Head of caudate nucleus (tissue), 42 donors: ENCODE results near the gene STK4.
"Not testable (repeated sequence)": the region's sequence is repeated elsewhere in the genome, so short reads cannot be mapped to it uniquely, and the experiment has no call there.

Experiments used
- DNase-seq, 42 donors: peaks; one replicate each; pipeline versions ENCODE4 v3.0.0 to v3.0.0-alpha.2; 2020 to 2021; ENCODE audit warnings: mixed read lengths in 7 of 42
- intact Hi-C: fragments of 100-400 bp; cut with DNase I; formaldehyde crosslinking; loops from one replicate; pipeline ENCODE4 v1.15.0; 2022

The STK4 gene

GRCh38 chr20:45016089-45016671, 49.9 kb downstream of the STK4 start:
- intact Hi-C loops, result no loop called here
- no peak for DNase-seq

GRCh38 chr20:45017281-45017680, 51.0 kb downstream of the STK4 start:
- intact Hi-C loops, result no loop called here

GRCh38 chr20:45017857-45018256, 51.5 kb downstream of the STK4 start:
- no peak for DNase-seq
- intact Hi-C loops, result no loop called here

More at GRCh38 chr20:45017281-45017680, 51.0 kb downstream of the STK4 start:
- DNase-seq, result no peak

- no peak for DNase-seq
- intact Hi-C loops, result no loop called here
Observed at GRCh38 chr20:45019027-45019761, 52.9 kb downstream of the STK4 start.

- intact Hi-C loops, result no loop called here
- no peak for DNase-seq
Observed at GRCh38 chr20:45019762-45020123, 53.4 kb downstream of the STK4 start.

- no peak for DNase-seq
- intact Hi-C loops, result no loop called here
Observed at GRCh38 chr20:45020236-45020886, 54.0 kb downstream of the STK4 start.

GRCh38 chr20:45021631-45022030, 55.3 kb downstream of the STK4 start:
- intact Hi-C loops, result no loop called here
- no peak for DNase-seq

- DNase-seq, intact Hi-C loops: not testable (repeated sequence)
Observed at GRCh38 chr20:45023140-45023539, 56.8 kb downstream of the STK4 start.

GRCh38 chr20:45028424-45029136, 62.3 kb downstream of the STK4 start:
- no peak for DNase-seq
- intact Hi-C loops, result no loop called here

GRCh38 chr20:45029884-45030283, 63.6 kb downstream of the STK4 start:
- intact Hi-C loops, result no loop called here
- no peak for DNase-seq

- no peak for DNase-seq
- intact Hi-C loops, result no loop called here
Observed at GRCh38 chr20:45032276-45032675, 66.0 kb downstream of the STK4 start.

- no peak for DNase-seq
- intact Hi-C loops, result no loop called here
Observed at GRCh38 chr20:45032781-45033180, 66.5 kb downstream of the STK4 start.

- intact Hi-C loops, result no loop called here
- no peak for DNase-seq
Observed at GRCh38 chr20:45034436-45034835, 68.1 kb downstream of the STK4 start.

- intact Hi-C loops, result no loop called here
- peak in 10 of 42 donors; percentile 12 to 69 (median 35) for DNase-seq
Observed at GRCh38 chr20:45036044-45036755, 69.9 kb downstream of the STK4 start.

- peak in 4 of 42 donors; percentile 7 to 73 (median 41) for DNase-seq
- intact Hi-C loops, result no loop called here
Observed at GRCh38 chr20:45037050-45037449, 70.7 kb downstream of the STK4 start.

- no peak for DNase-seq
- intact Hi-C loops, result no loop called here
Observed at GRCh38 chr20:45037635-45038034, 71.3 kb downstream of the STK4 start.

- intact Hi-C loops, result no loop called here
- DNase-seq, result no peak
Observed at GRCh38 chr20:45038745-45039474, 72.6 kb downstream of the STK4 start.

GRCh38 chr20:45039475-45039820, 73.1 kb downstream of the STK4 start:
- intact Hi-C loops, result no loop called here

More at GRCh38 chr20:45039475-45039820, 73.1 kb downstream of the STK4 start:
- DNase-seq, result no peak
